Smooth muscle cell of the umbilical artery (primary cell): ENCODE data around the gene TWIST2. TPM values are rescaled to one million over a fixed set of nuclear protein-coding genes. Genes with fewer than 3 reads are reported as not detected.

Experiments used
- total RNA-seq: library from RNA; depleted of rRNA; stranded (reverse); fragments of >200 nt; gene quantifications from 2 replicates; pipeline ENCODE4 v1.2.3, GENCODE V29; 2014

TWIST2 gene
- 16.0 and 32.2 TPM in 2 replicates for total RNA-seq

DNA sequence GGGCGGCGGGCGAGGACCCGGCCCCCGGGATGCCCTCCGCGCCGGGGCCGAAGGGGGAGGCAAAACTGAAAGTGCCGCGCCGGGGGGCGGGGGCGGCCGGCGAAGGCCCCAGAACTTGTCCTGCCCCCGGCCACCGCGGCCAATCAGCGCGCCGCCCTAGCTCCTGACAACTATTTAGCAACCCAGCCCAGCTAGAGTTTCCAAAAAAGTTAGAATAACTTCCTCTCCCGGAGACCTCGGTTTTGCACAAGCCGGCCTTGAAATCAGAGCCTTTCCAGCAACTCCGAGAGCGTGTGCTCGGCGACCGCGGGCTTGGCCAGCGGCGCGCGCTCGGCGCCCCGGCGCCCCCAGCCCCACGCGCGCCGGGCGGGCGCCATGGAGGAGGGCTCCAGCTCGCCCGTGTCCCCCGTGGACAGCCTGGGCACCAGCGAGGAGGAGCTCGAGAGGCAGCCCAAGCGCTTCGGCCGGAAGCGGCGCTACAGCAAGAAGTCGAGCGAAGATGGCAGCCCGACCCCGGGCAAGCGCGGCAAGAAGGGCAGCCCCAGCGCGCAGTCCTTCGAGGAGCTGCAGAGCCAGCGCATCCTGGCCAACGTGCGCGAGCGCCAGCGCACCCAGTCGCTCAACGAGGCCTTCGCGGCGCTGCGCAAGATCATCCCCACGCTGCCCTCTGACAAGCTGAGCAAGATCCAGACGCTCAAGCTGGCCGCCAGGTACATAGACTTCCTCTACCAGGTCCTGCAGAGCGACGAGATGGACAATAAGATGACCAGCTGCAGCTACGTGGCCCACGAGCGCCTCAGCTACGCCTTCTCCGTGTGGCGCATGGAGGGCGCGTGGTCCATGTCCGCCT, at the start of gene TWIST2:
Gene TWIST2, plus strand, starts transcription at position 245 of the 850 bp plus-strand sequence. Its CDS starts 131 bp downstream, at position 376.

